Activated CD4-positive, alpha-beta T cell treated with anti-CD3 and anti-CD28 coated beads, Interleukin-2, amount 10 ng/mL, durations not matched to agents 7 days and 5 days (primary cell): ENCODE measurements around the gene DHX38. TPM values are rescaled to one million over a fixed set of nuclear protein-coding genes. Genes with fewer than 3 reads are reported as not detected.

ENCODE experiments used
- CTCF ChIA-PET: fragments of 350-600 bp; sonication (Branson Sonifier 250); formaldehyde crosslinking; loops from one replicate; lab custom pipeline; 2021; ENCODE audit warnings: antibody characterized with exemption; lab: Charles Lee
- POLR2A ChIA-PET: fragments of 350-600 bp; sonication (Branson Sonifier 250); formaldehyde crosslinking; loops from one replicate; lab custom pipeline; 2021; ENCODE audit warnings: antibody characterized with exemption; lab: Charles Lee
- DNase-seq: peaks from one replicate; pipeline ENCODE4 v3.0.0-alpha.2; 2020
- H3K27ac Mint-ChIP-seq: one replicate; pipeline ENCODE4 v1.8.0; 2021; ENCODE audit warnings: mild to moderate bottlenecking, moderate library complexity, mixed read lengths
- H3K27me3 Mint-ChIP-seq: one replicate; pipeline ENCODE4 v1.8.0; 2021; ENCODE audit warnings: mixed read lengths
- H3K36me3 Mint-ChIP-seq: one replicate; pipeline ENCODE4 v1.8.0; 2021; ENCODE audit warnings: low read depth, mixed read lengths
- H3K4me1 Mint-ChIP-seq: one replicate; pipeline ENCODE4 v1.8.0; 2021; ENCODE audit warnings: mixed read lengths
- H3K4me3 Mint-ChIP-seq: one replicate; pipeline ENCODE4 v1.8.0; 2021; ENCODE audit warnings: mild to moderate bottlenecking, moderate library complexity, mixed read lengths
- H3K9me3 Mint-ChIP-seq: one replicate; pipeline ENCODE4 v1.8.0; 2021; ENCODE audit warnings: mixed read lengths
- total RNA-seq, 2 experiments: library from RNA; stranded (reverse); gene quantifications; one replicate each; pipeline ENCODE4 v1.2.3, GENCODE V29; 2021

The DHX38 gene
- total RNA-seq, 2 experiments from 2014 or later: 67.5 to 82.3 TPM

DNA sequence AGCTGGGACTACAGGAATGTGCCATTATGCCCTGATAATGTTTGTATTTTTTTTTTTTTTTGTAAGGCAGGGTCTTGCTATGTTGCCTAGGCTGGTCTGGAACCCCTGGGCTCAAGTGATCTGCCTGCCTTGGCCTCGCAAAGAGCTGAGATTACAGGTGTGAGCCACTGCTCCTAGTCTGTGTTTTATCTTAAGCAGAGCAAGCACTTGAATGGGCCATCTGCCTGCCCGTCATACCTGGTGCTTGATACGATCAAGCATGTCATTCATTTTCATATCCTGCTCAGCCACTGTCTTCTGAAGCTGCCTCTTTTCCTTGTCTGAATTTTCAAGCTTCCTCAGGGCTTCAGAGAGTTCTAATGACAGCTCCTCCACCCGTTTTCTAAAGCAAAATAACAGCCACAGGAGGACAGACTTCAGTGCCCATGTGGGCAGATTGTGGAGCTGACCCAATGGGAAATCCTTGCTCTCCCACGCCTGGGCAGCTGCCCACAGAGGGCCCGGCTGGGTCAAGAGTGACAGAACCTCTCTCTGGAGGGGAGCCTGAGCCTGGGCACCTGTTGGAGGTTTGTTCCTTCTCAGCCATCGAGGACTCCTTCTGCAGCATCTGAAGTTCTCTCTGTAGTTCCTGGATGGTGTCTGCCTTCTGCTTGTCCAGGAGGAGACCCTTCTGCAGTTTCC, 36.5 kb downstream of the DHX38 start:
- Mint-ChIP-seq H3K4me3 (no peak overlapping the region), H3K4me1 (peaks cover under 1% of the 10 kb centered on the region), H3K36me3 (no peaks in the 10 kb centered on the region), H3K27me3 (no peaks in the 10 kb centered on the region), H3K27ac (no peak overlapping the region), H3K9me3 (no peaks in the 10 kb centered on the region)
- ChIA-PET CTCF (no interaction called here), POLR2A (no interaction called here)
- no peak for DNase-seq

GRCh38 chr16:72131036-72131435, 37.4 kb downstream of the DHX38 start:
- Mint-ChIP-seq H3K27ac (no peak overlapping the region), H3K36me3 (no peaks in the 10 kb centered on the region), H3K4me1 (no peaks in the 10 kb centered on the region), H3K9me3 (no peaks in the 10 kb centered on the region), H3K4me3 (no peak overlapping the region), H3K27me3 (no peaks in the 10 kb centered on the region)
- ChIA-PET CTCF (no interaction called here), POLR2A (no interaction called here)
- no peak for DNase-seq

GRCh38 chr16:72132726-72133125, 39.1 kb downstream of the DHX38 start:
- no peaks in the 10 kb centered on the region for H3K27me3 Mint-ChIP-seq
- ChIA-PET CTCF (interaction anchor here (0.7 kb wide), 1 partner anchor 10 kb away, joined by 3 read pairs; no protein-coding TSS in a partner anchor), POLR2A (no interaction called here)
- no peak overlapping the region for H3K4me3 Mint-ChIP-seq
- no peak for DNase-seq
- no peaks in the 10 kb centered on the region for H3K4me1 Mint-ChIP-seq
- H3K36me3 Mint-ChIP-seq: no peaks in the 10 kb centered on the region
- H3K9me3 Mint-ChIP-seq: no peaks in the 10 kb centered on the region
- H3K27ac Mint-ChIP-seq: no peak overlapping the region

DNA sequence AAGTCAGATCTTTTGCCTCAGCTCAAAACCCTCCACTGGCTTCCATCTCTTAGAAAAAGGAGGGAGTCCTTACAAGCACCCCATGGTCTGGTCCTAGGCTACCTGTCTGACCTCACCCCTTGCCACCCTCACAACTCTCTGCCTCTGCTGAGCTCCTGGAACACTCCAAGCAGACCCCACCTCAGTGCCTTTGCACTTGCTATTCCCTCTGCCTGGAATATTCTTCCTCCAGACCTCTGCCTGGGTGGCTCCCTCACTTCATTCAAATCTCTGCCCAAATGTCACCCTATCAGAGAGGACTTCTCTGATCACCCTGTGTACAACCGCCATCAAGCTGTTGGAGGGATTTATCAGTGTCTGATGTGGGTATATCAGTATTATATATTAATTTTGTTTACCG, 40.9 kb downstream of the DHX38 start:
- Mint-ChIP-seq H3K36me3 (no peaks in the 10 kb centered on the region), H3K27me3 (no peaks in the 10 kb centered on the region), H3K27ac (no peak overlapping the region), H3K9me3 (no peaks in the 10 kb centered on the region), H3K4me3 (no peak overlapping the region), H3K4me1 (no peaks in the 10 kb centered on the region)
- ChIA-PET POLR2A (no interaction called here), CTCF (interaction anchor here (1.7 kb wide), 1 partner anchor 10 kb away, joined by 3 read pairs; no protein-coding TSS in a partner anchor)
- no peak for DNase-seq

DNA sequence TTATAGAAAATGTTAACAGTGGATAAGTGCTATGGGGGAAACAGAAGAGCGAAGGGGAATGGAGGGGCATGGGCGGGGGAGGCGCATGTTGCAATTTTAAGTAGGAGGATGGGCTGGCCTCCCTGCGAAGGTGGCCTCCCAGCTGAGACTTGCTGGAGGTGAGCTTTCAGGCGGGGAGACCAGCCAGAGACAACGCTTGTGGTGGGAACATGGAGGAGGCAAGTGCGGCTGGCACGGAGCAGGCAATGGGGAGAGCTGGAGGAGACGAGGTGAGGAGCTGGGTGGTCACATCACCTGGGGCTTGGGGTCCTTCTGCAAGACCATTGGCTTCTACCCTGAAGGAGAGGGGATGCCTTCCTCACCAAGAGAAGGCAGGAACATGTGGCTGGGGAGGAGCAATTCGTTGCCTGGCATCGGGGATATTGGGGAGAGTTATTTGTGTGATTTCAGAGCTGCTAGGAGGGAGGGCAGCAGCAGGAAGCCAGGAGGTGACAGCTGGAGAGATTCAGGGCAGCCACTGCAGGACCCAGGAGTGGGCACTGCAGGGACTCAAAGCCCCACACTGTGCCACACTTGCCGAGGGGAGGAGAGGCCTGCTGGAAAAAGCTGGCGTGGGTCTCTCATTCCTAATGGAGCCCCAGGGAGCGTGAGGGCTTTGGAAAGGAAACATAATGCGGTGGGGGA, 43.9 kb downstream of the DHX38 start:
- no peak overlapping the region for H3K27ac Mint-ChIP-seq
- CTCF ChIA-PET: no interaction called here
- H3K27me3 Mint-ChIP-seq: peaks cover 7% of the 10 kb centered on the region
- no peak for DNase-seq
- POLR2A ChIA-PET: no interaction called here
- no peak overlapping the region for H3K4me3 Mint-ChIP-seq
- no peaks in the 10 kb centered on the region for H3K36me3 Mint-ChIP-seq
- H3K4me1 Mint-ChIP-seq: no peaks in the 10 kb centered on the region
- H3K9me3 Mint-ChIP-seq: no peaks in the 10 kb centered on the region

- H3K36me3 Mint-ChIP-seq: no peaks in the 10 kb centered on the region
- peaks cover 7% of the 10 kb centered on the region for H3K27me3 Mint-ChIP-seq
- no peak overlapping the region for H3K4me3 Mint-ChIP-seq
- no peak overlapping the region for H3K27ac Mint-ChIP-seq
- no peaks in the 10 kb centered on the region for H3K9me3 Mint-ChIP-seq
- ChIA-PET POLR2A (no interaction called here), CTCF (no interaction called here)
- no peaks in the 10 kb centered on the region for H3K4me1 Mint-ChIP-seq
- DNase-seq: no peak
Observed at GRCh38 chr16:72138064-72138572, 44.5 kb downstream of the DHX38 start.

DNA sequence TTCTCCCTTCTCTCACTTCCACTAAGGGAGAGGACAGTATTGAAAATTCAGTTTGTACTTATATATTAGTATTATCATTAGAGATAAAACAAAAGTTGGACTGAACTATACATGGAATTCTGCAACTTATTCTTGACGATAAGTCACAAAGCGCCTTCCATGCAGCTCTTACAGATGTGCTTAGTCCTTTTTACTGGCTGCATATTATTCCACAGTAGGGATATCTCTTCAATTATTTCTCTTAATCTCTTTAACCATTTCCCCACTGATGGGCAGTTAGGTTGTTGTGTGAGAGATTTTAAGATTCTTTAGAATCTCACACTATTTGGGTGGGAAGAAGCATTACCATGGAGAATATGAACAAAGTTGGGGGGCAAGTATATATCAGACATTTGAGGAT, 46.3 kb downstream of the DHX38 start:
- POLR2A ChIA-PET: no interaction called here
- Mint-ChIP-seq H3K4me1 (no peaks in the 10 kb centered on the region), H3K36me3 (no peaks in the 10 kb centered on the region), H3K27ac (no peak overlapping the region), H3K4me3 (no peak overlapping the region), H3K27me3 (peaks cover 7% of the 10 kb centered on the region), H3K9me3 (no peaks in the 10 kb centered on the region)
- DNase-seq: no peak
- CTCF ChIA-PET: no interaction called here

DNA sequence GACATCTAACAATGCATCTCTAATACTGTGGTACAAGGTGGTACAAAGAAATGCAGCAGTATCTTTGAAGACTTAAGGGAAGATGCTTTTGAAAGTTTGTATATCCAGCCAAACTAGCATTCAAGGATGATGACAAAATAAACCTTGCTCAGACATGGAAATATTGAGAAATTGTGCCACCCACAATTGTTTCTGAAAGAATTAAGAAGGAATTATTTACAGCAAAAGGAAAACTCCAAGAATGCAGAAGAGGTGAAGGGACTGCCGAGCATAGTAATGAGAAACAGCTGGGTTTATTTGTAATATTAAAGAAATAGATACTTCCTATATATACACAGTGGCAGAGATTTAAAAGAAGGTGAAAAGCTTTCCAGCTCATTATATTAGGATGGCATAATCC, 48.8 kb downstream of the DHX38 start:
- ChIA-PET POLR2A (no interaction called here), CTCF (interaction anchor here (0.7 kb wide), 1 partner anchor 7 kb away, joined by 3 read pairs; no protein-coding TSS in a partner anchor)
- no peak overlapping the region for H3K4me3 Mint-ChIP-seq
- H3K4me1 Mint-ChIP-seq: no peaks in the 10 kb centered on the region
- no peaks in the 10 kb centered on the region for H3K36me3 Mint-ChIP-seq
- no peaks in the 10 kb centered on the region for H3K9me3 Mint-ChIP-seq
- no peak overlapping the region for H3K27ac Mint-ChIP-seq
- no peak for DNase-seq
- peaks cover 7% of the 10 kb centered on the region for H3K27me3 Mint-ChIP-seq

DNA sequence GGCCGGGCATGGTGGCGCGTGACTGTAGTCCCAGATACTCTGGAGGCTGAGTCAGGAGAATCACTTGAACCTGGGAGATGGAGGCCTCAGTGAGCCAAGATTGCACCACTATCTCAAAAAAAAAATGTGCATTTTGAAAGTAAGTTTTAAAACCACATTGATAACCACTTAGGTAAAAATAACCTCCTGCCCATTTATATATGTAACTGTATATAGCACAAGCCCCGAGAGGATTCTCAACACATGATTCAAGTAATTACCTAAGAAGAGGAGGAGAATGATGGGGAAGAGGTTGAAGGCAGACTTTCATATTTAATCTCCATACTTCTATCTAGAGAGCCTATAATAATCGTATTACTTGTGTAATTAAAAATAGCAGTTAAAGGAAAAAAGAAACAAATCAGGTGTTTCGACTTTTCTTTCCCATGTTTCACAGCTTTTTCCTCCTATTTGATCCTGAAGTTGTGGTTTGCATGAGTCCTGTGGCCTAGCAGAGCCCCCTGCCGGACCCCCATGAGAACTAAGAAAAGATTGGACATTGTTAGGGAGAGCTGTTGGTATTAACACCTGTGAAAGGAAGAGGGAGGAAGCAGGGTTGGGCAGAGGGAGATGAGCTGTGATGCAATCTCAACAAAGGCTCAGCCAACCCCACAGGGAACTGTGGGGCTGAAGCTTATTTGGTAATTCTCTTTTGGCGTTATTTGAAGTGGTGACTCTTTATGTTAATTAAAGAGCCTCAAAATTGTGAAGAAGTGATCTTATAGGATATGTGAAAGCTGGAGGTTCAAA, 56.2 kb downstream of the DHX38 start:
- no peaks in the 10 kb centered on the region for H3K27me3 Mint-ChIP-seq
- no peak overlapping the region for H3K4me3 Mint-ChIP-seq
- no peak for DNase-seq
- POLR2A ChIA-PET: no interaction called here
- CTCF ChIA-PET: interaction anchor here (0.5 kb wide), 1 partner anchor 8 kb away, joined by 3 read pairs; no protein-coding TSS in a partner anchor
- H3K4me1 Mint-ChIP-seq: no peaks in the 10 kb centered on the region
- H3K9me3 Mint-ChIP-seq: no peaks in the 10 kb centered on the region
- H3K27ac Mint-ChIP-seq: no peak overlapping the region
- H3K36me3 Mint-ChIP-seq: no peaks in the 10 kb centered on the region

GRCh38 chr16:72159386-72159785, 65.7 kb downstream of the DHX38 start:
- CTCF ChIA-PET: no interaction called here
- Mint-ChIP-seq H3K9me3 (no peaks in the 10 kb centered on the region), H3K27ac (no peak overlapping the region), H3K4me3 (no peak overlapping the region), H3K36me3 (no peaks in the 10 kb centered on the region), H3K27me3 (peaks cover 3% of the 10 kb centered on the region), H3K4me1 (no peaks in the 10 kb centered on the region)
- DNase-seq: no peak
- POLR2A ChIA-PET: no interaction called here

DNA sequence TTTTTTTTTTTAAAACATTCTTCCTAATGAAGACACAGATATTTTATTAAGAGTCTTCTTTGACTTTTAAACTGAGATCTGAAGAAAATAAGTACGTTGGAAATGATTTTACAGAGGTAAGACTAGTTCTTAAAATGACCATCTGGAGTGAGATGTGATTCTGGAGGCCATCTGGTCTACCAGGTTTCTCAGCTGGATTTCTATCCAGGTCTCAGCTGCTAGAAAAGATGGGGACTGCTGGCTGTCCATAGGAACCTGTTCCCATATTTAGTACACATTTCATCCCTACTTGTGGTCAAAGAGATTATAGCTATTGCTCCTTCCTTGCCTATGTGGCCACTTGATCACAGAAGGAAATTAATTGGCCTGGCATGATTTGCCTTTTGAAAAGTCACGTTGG, 66.2 kb downstream of the DHX38 start:
- H3K9me3 Mint-ChIP-seq: no peaks in the 10 kb centered on the region
- H3K27me3 Mint-ChIP-seq: peaks cover 3% of the 10 kb centered on the region
- H3K27ac Mint-ChIP-seq: no peak overlapping the region
- H3K4me3 Mint-ChIP-seq: no peak overlapping the region
- no peak for DNase-seq
- H3K4me1 Mint-ChIP-seq: no peaks in the 10 kb centered on the region
- CTCF ChIA-PET: no interaction called here
- POLR2A ChIA-PET: no interaction called here
- no peaks in the 10 kb centered on the region for H3K36me3 Mint-ChIP-seq

GRCh38 chr16:72162105-72162692, 68.6 kb downstream of the DHX38 start:
- Mint-ChIP-seq H3K27me3 (peaks cover 3% of the 10 kb centered on the region), H3K4me1 (no peaks in the 10 kb centered on the region), H3K27ac (no peak overlapping the region), H3K4me3 (no peak overlapping the region), H3K36me3 (no peaks in the 10 kb centered on the region), H3K9me3 (no peaks in the 10 kb centered on the region)
- DNase-seq: no peak
- CTCF ChIA-PET: no interaction called here
- POLR2A ChIA-PET: no interaction called here
